NCI-H128 (cell line): ENCODE results near the gene PNO1.
A peak's percentile ranks its signal among the peaks of the same experiment; 100 is the strongest.
"Not testable (repeated sequence)": the region's sequence is repeated elsewhere in the genome, so short reads cannot be mapped to it uniquely, and the experiment has no call there.

Experiments
- DNase-seq: peaks from one replicate; lab custom pipeline; 2025; ENCODE audit not compliant: unreplicated experiment; lab: John Stamatoyannopoulos, UW

Gene PNO1

DNA sequence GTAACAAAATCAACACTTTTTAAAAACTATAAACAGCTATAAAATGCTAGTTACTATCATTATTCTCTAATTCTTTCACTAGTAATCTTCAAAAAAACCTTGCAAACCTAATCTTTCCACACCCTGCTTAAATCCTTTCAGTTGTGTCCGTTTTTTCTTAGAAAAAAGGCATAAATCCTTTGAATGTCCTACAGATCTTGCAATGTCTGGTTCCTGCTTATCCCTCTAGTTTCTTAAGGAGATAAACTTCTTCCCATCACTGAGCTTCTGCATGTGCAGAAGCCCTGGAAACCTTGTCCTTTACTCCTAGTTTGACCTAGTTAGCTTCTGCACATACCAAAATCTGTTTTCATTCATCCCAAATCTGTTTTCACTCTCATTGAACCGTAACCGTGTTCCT lies 1.3 kb upstream of the PNO1 start:
- no peak for DNase-seq

DNA sequence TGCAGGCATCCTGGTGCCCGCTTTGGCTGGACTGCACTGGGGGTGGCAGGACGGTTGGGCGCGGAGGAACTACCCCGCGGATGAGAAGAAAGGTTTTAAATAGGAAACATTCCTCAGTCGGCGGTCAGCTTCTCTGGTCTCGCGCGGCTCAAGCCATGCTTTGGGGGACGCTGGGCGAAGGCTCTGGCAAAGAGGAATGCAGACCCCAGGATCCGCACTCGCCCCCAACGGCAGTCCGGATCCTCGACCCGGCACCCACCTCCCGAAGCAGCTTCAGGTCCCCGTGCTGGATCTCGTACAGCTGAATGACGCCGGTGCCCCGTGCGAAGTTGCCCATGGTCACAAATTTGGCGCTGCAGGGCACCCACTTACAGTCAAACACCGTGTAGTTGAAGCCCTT lies 686 bp upstream of the PNO1 start:
- no peak for DNase-seq

- DNase-seq = no peak
Observed at GRCh38 chr2:68158134-68158447, 403 bp downstream of the PNO1 start.

- no peak for DNase-seq
Observed at GRCh38 chr2:68163641-68164040, 6.0 kb downstream of the PNO1 start.

DNA sequence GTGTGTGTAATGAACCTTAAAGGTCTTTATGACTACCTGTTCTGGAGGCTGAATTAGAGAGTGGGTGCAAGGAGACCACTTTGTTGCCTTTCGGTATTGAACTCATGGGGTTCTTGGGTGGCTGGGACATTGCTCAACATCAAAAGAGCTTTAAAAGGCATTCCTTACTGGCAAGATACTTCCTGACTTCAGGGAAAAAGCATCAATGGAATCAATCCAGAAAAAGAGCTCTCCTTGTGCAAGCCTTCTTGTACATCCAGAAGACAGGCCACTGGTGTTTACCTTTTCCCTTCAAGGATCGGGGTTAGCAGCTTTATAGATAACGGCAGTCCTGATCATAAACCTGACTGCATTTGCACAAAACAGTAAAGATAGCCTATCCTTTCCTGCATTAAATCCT lies 9.5 kb downstream of the PNO1 start:
- DNase-seq = no peak

DNA sequence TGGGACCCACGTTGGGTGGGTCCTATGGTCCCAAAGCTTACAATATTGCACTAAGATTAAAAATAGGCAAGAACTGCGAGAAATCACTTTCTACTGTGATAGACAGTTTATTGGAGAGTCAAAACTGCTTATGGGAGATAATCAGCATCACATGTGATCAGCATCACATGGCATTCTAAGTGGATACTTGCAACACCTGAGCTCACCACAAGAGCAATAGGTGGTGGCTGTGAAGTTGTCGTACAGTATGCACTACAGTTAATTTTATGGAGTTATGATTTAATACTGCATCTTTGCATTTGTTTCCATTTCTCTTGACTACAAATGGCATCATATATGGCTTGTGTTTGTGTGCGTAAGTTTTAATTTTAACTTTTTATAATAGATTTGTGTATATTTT lies 11.6 kb downstream of the PNO1 start:
- DNase-seq = no peak

DNA sequence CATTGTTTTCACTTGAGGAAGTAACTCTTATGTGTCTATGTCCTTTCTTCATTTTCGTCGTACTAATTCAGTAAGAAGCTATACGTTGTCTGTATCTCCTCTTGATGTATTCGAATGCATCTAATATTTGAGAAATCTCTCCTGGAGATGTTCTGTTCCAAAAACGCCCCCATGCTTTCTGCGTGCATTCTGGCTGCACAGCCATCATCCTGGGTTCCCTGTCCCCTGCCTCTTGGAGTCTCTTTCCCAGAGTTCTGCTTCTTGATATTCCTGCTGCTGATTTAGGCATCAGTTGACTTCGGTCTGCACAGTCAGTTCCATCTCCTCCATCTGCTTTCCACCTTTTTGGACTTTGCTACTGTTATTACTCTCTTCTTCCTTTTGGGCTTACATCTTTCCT lies 13.5 kb downstream of the PNO1 start:
- no peak for DNase-seq

DNA sequence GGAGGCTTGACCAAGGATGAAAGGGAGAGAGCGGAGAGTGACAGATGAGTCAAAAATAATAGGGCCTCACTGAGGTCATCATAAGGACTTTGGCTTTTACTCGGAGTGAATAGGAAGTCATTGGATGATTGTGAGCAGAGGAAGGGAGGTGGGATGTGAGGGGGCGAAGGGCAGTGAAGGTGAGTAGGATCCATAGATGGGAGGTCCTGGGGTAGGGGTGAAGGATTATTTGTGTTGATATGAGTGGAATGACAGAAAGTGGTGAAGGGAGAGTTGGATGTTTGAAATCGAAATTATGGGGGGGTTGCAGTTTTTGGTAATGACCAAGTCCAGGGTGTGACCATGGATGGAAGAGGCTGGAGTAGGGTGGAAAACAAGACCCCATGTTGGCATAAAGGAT lies 14.0 kb downstream of the PNO1 start:
- no peak for DNase-seq

DNA sequence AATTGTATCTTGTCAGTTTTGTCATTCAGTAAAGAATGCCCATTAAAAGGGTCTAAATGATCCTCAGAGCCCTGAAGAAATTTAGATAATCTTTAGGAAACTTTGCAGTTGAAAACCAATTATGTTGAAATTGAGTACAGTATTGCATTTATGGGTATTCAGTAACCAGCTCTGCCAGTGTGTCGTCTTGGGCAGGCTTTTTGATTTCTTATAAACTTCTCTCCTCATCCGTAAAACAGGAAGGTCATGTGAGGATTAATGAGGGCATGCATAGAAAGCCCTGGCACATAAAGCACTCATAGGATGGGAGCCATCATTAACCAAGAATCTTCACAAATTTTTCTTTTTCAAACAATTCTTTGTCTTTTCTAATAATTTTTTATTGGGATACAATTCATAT lies 14.8 kb downstream of the PNO1 start:
- no peak for DNase-seq

- no peak for DNase-seq
Observed at GRCh38 chr2:68172990-68173700, 15.5 kb downstream of the PNO1 start.

DNA sequence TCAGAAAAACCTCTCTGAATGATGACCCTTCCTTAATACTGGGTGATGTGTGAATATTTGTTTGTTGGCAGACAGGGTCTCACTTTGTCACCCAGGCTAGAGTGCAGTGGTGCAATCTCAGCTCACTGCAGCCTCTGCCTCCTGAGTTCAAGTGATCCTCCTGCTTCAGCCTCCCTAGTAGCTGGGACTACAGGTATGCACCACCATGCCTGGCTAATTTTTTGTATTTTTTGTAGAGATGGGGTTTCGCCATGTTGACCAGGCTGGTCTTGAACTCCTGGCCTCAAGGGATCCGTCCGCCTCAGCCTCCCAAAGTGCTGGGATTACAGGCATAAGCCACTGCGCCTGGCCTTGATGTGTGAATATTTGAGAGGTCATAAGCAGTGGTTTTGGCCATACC lies 17.5 kb downstream of the PNO1 start:
- DNase-seq = not testable (repeated sequence)

- DNase-seq = no peak
Observed at GRCh38 chr2:68176657-68177056, 19.0 kb downstream of the PNO1 start.

DNA sequence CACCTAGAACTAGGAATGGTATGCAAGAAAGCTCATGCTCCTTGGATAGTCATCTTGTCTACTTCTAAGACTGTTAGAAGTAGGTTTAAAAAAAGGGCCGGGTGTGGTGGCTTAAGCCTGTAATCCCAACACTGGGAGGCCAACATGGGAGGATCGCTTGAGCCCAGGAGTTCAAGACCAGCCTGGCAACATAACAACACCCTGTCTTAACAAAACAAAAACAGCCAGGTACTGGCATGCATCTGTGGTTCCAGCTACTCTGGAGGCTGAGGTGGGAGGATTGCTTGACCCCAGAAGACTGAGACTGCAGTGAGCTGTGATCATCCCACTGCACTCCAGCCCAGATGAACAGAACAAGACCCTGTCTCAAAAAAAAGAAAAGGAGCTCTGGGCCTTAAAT lies 19.9 kb downstream of the PNO1 start:
- DNase-seq = no peak

DNA sequence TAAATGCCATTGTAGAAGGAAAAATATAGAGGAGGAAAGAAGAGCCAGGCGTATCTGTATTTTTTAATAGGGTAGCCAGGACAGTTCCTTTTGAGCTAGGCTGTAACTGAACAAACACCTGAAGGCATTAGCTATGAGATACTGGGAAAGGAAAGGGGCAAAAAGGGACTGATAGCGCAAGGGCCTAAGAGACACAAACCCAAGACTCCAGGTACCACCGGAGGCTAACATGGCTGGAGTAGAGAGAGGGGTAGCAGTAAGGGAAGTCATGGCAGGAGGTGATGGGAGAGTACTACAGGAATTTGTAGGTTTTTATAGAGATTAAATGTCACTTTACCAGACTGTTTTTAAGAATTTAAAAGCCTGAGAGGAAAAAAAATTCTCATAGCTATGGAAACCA lies 20.7 kb downstream of the PNO1 start:
- no peak for DNase-seq

DNA sequence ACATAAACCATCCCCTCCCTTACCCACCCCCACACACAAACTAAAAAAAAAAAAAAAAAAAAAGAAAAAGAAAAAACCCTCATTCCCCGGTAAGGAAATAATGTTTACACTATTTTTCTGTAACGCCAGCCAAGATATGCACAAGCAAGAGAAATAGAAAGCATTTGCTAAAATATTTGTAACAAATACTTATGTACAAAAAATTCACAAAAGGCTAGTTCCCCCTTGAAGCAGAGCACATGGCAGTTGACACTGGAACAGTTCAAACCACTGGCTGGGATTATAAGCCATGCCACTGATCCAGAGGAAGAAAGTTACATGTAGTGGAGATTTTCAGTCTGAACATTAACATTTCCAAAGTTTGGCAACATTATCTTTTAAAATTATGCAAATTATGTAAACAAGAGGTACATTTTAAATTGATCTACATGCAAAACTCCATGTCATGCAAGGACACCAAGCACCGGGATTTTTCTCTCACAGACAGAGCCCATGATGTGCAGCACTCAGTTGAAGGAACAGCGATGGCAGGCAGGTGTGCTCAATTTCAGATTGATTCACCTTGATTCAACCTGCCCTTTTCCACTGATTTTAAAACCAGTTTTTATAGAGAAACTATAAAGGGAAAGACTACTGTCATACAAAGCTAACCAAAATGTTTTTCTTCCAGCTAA lies 21.4 kb downstream of the PNO1 start:
- no peak for DNase-seq

DNA sequence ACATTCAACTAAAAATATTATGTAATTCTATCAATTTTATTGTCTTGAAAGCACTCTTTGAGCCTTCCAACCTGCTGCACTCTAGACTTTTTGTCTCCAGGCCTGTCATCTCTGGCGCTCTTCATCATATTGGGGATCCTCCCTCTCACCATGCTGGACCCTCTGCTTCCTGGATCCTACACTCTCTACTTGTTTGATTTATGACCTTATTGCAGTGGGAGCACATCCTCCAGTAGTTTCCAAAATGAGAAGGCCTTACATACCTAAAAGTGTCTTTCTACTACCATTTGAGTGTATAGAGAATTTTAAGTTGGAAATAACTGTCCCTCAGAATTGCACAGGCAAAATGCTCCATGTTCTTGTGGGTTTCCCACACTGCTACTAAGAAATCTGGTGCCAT lies 25.2 kb downstream of the PNO1 start:
- DNase-seq = no peak

- DNase-seq = peak; percentile 2
Observed at GRCh38 chr2:68185541-68186164, 28.0 kb downstream of the PNO1 start.

- no peak for DNase-seq
Observed at GRCh38 chr2:68187329-68187728, 29.6 kb downstream of the PNO1 start.

GRCh38 chr2:68188831-68189230 lies 31.1 kb downstream of the PNO1 start:
- no peak for DNase-seq

DNA sequence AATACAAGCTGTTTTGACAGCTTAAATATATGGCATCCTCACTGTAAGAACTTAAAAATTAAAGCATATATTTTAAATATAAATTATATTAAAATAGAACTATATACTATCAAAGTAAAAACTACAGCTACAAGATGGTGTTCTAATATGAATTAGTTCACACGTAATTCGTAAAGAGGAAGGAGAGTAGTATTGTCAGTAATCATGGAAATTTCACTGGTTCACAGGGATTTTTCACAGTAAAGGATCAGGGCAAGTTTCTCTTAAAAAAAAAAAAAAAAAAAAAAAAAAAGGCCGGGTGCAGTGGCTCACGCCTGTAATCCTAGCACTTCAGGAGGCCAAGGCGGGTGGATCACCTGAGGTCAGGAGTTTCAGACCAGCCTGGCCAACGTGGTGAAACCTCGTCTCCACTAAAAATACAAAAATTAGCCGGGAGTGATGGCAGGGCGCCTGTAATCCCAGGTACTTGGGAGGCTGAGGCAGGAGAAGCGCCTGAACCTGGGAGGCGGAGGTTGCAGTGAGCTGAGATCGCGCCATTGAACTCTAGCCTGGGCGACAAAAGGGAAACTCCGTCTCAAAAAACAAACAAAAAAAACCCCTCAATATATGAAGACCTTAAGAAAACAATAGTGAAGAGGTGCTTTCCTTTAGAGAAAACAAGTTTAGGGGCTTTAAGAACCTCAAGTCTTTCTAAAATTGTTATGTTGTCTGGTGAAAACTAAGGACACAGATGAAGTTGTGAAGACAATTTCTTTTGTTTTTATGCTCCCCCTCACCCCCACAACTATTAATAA lies 32.5 kb downstream of the PNO1 start:
- no peak for DNase-seq

DNA sequence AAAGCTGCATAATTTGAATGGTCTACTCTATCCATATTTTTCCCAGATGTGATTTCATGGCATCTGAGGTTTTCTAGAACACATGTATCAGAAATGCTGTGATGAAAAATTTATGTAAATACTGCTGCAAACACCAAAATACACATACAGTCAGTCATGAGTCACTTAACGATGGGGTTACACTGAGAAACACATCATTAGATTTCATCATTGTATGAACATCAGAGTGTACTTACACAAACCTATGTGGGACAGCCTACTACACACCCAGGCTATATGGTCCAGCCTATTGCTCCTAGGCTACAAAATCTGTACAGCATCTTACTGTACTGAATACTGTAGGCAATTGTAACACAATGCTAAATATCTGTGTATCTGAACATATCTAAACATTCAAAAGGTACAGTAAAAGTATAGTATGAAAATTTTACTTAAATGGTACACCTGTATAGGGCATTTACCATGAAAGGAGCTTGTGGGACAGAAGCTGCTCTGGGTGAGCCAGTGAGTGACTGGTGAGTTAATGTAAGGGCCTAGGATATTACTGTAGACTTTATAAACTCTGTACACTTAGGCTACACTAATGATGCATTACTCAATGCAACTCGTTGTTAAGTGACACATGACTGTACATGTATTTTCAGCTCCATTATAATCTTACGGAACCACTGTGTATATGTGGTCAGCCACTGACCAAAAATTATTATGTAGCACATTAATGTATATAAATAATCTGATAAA lies 33.5 kb downstream of the PNO1 start:
- DNase-seq = no peak
